ENCODE measurements around the gene EWSR1. TPM values are rescaled to one million over a fixed set of nuclear protein-coding genes. Genes with fewer than 3 reads are reported as not detected.
"Not testable (repeated sequence)": the region's sequence is repeated elsewhere in the genome, so short reads cannot be mapped to it uniquely, and the experiment has no call there.

Gene EWSR1
- total RNA-seq, 2 donors from 2014 or later, result 109 to 175 TPM

DNA sequence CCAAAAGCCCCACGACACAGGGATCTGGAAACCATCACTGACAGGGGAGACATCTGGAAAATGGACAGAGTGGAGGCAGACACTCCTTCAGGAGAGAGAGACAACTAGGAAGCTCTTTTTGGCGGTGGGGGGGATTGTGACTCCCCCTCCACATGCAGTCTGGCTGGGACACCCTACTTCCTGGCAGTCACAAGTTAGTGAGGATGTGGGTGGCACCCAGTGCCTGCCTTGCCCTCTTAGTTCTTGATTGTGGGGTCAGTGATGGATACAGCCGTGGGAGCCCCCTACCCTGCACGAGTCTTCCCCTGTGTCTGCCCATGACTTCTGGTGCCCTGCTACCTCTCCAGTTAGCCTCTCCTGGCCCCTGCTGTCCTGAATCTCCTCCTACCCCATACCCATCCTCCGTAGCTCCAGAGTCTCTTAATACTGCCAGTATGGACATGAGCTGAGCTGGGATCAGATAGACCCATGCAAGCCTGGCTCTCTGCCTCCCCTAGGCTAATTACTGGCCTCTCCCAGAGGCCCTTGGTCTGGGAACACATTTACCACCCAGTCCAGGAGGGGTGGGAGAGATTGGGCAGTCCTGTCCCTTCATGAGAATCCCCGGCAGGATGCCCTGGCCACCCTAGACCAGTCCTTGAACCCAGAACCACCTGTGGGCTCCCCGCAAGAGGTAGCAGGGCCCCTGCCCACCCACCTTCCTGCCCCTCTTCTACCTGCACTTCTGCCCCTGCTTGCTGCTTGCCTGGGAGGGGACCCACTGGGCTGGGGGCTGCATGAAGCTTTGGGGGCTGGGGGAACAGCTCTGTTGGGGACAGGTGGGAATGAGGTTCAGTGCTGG, 23.1 kb upstream of the EWSR1 start:
- no peak for DNase-seq
- intact Hi-C loops (cut with DNase I), result loop anchor here (5.0 to 10.0 kb wide), 4 partner anchors 93 to 640 kb away; no protein-coding TSS in a partner anchor
- peak in 1 of 2 donors; percentile 22 for ATAC-seq

DNA sequence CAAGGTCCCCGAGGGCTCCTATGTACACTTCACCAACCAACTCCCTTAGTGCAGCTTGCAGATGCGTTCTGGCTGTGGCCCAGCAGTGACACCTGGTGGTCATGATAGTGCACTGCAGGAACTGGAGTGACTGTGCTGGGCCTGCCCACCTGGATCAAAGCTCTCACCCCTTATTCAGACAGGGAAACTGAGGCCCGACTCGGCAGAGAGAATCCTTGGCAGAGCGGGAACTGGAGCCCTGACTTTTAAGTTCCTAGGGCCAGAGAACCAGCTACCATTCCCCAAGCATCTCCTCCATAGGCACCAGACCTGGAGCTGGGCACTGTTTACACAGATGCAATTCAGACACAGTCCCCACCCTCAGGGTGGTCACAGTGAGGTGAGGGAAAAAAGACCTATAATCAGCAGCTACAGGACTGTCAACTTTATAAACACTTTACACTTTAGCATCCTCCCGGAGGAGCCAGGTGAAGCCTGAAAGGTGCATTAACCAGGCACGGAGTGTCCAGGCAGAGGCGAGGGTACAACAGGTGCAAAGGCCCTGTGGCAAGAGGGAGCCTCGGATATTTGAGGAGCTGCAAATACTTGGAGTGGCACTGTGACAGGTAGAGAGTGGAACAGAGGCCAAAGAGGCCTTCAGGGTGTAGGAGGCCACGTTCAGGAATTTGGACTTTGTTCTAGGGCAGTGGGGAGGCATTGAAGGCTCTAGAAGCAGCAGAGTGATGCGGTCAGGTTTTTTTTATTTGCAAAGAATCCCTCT, 22.3 kb upstream of the EWSR1 start:
- DNase-seq, result peak; percentile 70
- intact Hi-C loops (cut with DNase I), result loop anchor here (5.0 to 10.0 kb wide), 4 partner anchors 94 to 641 kb away; no protein-coding TSS in a partner anchor
- peak; percentile 93 to 94 for ATAC-seq

DNA sequence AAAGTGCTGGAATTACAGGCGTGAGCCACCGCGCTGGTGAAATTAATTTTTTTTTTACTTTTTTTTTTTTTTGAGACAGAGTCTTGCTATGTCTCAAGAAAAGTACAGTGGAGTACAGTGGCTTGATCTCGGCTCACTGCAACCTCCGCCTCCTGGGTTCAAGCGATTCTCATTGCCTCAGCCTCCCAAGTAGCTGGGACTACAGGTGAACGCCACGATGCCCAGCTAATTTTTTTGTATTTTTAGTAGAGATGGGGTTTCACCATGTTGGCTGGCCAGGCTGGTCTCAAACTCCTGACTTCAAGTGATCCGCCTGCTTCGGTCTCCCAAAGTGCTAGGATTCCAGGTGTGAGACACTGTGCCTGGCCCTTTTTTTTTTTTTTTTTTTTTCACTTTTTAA, 20.2 kb upstream of the EWSR1 start:
- ATAC-seq, result not testable (repeated sequence)
- intact Hi-C loops (cut with DNase I), result loop anchor here (5.0 to 10.0 kb wide), 4 partner anchors 96 to 643 kb away; no protein-coding TSS in a partner anchor

DNA sequence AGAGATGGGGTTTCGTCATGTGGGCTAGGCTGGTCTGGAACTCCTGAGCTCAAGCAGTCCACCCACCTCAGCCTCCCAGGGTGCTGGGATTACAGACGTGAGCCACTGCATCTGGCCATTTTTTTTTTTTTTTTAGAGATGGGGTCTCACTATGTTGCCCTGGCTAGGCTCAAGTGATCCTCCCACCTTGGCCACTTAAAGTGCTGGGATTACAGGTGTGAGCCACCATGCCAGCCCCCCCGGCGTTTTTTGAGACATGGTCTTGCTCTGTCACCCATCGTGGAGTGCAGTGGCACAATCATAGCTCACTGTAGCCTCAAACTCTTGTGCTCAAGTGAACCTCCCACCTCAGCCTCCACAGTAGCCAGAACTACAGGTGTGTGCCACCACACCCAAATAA, 16.8 kb upstream of the EWSR1 start:
- DNase-seq (no peak), ATAC-seq (no peak)
- intact Hi-C loops (cut with DNase I), result no loop called here

More for the DNA sequence above, 20.2 kb upstream of the EWSR1 start:
- not testable (repeated sequence) for DNase-seq

DNA sequence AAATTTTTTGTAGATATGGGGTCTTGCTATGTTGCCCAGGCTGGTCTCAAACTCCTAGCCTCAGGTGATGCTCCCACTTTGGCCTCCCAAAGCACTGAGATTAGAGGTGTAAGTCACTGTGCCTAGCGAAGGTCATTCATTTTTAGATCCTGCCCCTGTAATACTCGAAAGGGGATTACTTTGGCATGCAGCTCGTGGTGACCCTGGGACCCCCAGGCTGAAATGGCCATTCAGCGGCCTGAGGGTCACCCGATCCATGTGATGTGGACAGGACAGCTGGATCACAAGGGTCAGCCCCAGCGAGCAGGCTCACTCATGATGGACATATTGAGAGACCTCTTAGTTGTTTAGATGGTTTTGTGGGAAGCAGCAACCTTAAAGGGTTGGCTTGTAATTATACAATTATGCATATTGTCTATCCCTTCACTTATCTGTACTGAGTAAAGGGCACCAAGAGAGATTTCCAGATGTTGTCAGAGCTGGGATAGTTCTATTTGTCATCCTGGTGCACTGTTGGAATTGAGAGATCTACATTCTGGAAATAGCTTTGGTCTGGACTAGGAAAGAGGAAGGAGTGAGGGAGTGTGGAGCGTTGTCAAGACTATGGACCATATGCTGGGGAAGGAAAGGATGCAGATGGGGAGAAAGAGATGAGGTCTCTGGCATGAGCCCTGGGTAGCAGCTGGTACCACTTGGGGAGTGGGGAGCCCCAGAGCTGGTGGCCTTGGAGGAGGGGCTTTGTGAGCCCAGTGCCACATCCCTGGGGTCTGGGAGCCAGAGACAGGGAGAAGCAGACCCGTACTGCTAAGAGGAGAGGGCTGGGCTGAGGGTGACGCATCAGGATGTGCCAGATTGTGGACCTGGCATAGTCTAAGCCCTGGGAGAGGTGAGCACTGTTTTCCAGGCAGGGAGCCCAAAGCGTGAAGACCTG, 15.8 kb upstream of the EWSR1 start:
- DNase-seq, result no peak
- no peak for ATAC-seq
- intact Hi-C loops (cut with DNase I), result no loop called here

DNA sequence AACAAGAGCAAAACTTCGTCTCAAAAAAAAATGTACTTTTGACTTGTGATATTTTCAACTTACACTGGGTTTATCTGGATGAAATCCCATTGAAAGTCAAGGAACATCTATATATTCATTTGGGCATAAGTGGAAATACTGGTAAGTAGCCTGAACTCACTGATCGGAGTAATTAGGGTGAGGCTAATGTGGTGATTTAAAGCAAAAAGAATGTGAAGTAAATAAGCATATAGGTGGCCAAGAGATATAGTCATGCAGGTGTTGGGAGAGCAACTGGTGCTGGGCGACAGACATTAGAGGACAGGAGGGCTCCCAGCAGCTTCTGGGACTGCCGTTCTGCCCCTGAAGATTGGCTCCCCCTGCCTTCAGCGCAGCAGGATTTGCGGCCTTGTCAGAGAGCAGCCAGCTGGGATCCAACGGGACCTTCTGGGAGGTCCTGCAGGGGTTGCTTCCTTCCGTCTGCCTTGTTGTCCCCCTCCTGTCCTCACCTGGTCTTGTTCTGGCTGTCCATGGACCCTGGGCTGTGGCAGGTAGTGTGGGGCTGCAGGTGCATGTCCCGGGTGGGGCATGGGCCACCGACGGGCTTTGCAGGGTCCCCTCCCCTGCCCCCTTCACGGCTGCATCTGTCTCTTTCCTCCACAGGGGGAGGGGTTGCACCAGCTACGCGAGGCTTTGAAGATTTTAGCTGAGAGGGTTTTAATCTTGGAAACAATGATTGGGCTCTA, 14.3 kb upstream of the EWSR1 start:
- DNase-seq (no peak), ATAC-seq (no peak)
- intact Hi-C loops (cut with DNase I), result no loop called here

DNA sequence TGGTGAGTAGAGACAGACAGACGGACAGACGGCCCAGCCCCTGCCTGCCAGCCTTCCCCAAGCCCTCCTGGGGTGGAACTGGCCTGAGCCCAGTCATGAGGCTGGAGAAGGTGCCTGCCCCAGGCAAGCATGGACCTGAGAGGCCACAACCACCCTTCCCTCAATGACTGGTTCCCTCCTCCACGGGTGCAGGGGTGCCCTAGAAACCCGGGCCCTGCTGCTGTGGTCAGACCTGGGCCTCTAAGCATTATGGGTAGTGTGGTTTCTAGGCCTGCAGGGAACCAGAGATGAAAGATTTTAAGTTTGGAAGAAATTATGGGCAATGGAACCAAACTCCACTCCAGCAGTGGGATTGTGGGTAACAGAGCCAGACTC, 13.8 kb upstream of the EWSR1 start:
- ATAC-seq (no peak), DNase-seq (no peak)
- intact Hi-C loops (cut with DNase I), result no loop called here

DNA sequence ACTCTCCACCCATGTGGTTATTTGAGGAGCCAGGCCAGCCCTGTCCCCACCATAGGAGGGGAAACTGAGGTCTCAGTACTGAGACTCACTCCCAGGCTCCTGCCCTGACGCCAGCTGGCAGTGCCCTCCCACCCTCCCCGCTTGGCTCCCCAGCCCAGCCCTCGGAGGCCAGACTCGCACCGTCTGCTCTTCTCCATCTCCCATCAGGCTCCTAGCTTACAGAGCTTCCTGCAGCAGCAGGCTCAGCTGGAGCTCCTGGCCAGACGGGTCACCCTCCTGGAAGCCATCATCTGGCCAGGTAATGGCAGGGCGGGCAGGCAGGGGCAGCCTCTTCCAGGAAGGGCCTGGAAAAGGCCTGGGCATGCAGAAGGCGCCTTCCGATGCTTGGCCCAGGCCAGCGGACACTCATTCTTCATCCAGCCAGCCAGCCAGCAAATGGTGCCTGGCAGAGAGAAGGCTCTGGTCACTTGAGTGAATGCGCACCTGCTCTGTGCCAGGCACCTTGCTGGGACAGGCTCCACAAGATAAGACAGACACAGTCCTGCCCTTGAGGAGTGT, 12.9 kb upstream of the EWSR1 start:
- ATAC-seq (no peak), DNase-seq (no peak)
- intact Hi-C loops (cut with DNase I), result no loop called here

DNA sequence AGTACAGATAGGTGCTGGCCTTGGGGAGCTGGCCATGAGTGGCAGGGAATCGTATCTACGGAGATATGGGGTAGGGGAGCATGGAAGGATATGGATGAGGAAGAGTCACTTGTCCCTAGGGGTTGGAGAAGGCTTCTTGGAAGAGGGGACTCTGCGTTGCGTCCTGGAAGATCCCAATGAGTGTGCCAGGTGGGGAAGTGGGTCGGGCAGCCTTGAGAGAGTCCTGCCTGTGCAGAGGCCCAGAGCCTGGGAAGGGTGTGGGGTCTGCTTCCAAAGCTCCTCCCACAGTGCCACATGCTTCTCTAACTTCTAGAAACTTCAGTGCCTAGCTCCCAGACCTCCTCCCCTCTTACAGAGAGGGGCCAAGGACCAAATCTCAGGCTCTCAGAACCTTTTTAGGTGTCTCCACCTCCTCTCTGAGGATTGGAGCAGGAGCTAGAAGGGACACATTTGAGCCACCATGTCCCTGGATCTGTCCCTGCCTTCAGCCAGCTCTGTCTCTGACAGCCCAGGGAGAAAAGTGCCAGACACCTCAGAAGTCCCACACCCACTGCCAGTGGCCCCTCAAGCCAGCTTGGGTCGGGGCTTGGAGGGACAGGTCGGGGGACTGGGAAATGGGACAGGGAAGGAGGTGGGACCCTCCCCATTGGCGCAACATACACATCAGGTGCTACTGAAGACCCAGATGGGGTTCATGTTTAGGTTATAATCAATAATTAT, 11.3 kb upstream of the EWSR1 start:
- intact Hi-C loops (cut with DNase I), result no loop called here
- no peak for ATAC-seq
- DNase-seq, result no peak

DNA sequence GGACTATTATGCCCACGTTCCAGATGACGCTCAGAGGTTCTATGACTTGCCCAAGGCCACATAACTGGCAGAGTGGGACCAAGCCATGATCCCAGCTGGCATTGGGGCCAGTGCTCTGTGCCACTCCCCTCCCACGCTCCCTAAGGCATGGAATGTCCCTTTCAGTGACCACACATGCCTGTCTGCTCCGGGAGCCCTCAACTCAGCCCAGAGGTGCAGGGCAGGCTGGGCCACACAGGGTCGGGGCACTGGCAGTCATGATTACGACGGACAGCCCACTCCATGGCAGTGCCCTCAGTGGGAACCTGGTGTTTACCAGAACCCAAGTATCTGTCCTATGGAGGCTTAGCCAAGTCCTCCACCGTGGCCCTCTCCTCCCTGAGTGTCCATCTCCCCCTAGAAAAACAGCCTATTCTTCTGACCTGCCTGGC, 10.3 kb upstream of the EWSR1 start:
- no peak for DNase-seq
- intact Hi-C loops (cut with DNase I), result no loop called here

DNA sequence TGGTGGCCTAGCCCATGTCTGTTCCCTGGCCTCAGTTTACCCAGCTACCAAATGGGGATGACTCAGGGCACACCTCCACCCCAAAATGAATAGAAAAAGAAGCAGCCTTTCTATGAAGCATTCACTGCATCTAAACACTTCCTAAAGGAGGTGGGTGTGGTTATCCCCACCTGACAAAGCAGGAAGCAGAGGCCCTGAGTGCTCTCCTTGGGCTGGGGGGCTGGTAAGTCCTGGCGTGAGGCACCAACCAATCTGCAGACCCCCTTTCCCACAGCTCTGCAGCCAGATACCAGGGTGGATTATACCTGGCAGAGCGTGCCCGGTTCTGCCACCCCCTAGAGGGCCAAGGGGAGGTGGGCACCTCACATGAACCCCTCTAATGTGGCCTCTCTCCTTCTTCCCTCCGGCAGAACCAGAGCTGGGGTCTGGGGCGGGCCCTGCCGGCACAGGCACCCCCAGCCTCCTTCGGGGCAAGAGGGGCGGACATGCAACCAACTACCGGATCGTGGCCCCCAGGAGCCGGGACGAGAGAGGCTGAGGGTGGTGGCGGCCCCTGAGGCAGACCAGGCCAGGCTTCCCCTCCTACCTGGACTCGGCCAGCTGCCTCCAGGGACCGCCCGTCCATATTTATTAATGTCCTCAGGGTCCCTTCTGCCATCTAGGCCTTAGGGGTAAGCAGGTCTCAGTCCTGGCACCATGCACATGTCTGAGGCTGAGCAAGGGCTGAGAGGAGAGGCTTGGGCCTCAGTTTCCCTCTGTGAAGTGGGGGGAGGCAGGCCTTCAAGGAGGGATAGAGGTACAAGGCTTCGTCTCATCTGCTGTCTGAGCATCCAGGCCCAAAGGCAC, 9.4 kb upstream of the EWSR1 start:
- no peak for ATAC-seq
- intact Hi-C loops (cut with DNase I), result no loop called here
- no peak for DNase-seq

More for the DNA sequence above, 10.3 kb upstream of the EWSR1 start:
- no peak for ATAC-seq

DNA sequence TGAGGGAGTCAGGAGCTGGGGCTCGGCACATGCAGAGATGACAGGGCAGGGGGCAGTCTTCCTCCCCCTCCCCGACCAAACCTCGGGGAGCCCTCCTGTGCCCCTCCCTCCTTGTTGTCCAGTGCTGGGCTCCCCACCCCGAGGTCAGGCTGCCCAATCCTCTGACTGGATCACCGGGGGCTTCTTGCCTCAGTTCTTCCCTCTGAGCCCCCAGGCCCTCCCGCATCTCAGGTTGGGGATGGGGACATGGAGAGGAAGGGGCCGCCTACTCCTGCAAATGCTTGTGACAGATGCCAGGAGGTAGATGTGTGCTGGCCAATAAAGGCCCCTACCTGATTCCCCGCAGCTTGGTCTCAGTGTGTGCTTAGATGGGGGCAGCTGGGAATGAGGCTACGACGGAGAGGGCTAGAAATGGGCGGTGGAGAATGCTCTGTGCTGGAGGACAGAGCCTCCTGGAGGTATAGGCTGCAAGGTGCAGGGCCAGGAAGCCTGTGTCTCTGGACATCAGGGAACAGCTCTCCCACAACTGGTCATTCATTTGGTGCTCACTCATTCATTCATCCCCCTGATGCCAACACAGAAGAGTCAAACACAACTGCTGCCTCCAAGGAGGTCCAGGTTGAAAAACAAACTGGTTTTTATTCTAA, 8.7 kb upstream of the EWSR1 start:
- no peak for ATAC-seq
- DNase-seq, result no peak
- intact Hi-C loops (cut with DNase I), result no loop called here

DNA sequence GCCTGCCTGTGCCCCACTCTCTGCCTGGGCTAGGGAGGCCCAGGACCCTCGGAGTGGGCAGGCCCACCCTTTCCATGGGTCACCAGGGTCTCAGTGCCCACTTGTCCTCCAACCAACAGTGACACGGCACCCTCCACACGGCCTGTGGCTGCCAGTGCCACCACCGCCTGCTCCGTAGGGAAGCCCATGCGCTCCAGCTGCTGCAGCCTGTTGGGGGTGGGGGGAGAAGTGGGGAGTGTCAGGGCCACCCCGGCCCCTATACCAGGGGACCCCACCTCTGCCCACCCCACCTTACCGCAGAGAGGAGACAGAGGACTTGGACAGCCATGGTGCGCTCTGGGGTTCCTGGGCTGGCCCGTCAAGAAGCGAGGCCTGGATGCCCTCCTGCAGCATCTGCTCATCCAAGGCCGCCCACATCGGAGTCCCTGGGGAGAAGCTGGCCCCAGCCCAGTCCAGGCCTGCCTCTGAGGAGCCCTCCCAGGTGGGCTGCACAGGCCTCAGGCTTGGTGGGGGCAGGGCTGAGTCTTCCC, 8.0 kb upstream of the EWSR1 start:
- no peak for ATAC-seq
- intact Hi-C loops (cut with DNase I), result no loop called here
- DNase-seq, result no peak

DNA sequence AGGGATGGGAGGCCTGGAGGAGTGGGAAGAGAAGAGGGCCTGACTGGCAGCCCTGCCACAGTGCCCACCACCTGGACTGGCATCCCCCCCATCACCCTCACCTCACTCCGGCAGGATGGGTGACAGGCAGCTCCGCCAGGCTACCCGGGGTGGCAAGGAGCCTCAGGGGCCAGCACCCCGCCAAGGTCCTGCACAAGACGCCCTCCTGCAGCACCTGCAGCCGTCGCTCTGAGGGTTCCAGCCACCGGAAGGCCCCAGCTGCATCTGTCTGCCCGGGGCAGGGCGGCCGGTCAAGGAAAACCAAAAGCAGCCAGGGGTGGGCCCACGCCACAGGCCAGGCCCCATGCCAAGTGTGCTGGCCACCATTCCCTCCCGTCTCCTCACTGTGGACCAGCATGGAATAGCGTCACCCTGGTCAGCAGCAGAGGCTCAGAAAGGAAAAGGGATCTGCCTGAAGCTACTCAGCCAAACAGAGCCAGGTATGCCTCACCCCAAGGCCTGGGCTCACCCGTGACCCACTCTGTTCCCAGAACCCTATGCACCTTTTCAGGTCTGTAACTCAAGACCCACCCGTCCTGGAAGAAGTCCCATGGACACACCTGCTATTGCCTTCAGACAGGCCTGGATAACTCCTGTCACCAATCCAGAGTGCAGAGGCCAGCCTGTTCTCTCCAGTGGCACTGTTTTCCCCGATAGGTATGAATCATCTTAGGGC, 7.3 kb upstream of the EWSR1 start:
- DNase-seq (no peak), ATAC-seq (peak in 1 of 2 donors; percentile 3)
- intact Hi-C loops (cut with DNase I), result no loop called here

DNA sequence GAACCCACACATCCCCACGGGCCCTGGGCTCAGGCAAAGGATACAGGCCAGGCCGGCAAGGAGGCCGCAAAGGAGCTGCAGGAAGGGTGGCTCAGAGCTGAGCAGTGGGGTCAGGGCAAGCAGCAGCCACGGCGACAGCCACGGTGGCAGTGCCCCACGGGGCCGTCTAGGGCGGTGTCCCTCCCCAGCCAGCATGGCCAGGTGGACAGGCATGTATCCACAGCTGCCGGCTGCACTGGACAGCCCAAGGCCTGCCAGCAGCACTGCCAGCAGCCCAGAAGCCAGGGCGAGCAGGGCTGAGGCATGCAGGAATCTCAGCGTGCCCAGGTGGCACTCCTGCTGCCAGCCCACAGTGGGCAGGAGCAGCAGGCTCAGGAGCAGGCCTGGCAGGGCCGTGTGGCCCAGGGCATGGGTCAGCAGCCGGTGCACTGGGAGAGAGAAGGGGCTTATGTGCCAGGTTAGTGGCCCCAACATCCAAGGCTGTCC, 4.2 kb upstream of the EWSR1 start:
- ATAC-seq (no peak), DNase-seq (no peak)
- intact Hi-C loops (cut with DNase I), result no loop called here
